HepG2 (cell line): ENCODE measurements around the gene ACTR1A. TPM values are rescaled to one million over a fixed set of nuclear protein-coding genes. Genes with fewer than 3 reads are reported as not detected.

Experiments used
- ARNT2 ChIP-seq: sonication (generic); formaldehyde crosslinking; IDR thresholded peaks from 2 replicates; pipeline ENCODE4 v1.8.0; 2022; ENCODE audit warnings: mild to moderate bottlenecking, low read depth, missing genetic modification reagents, moderate library complexity
- BHLHE40 ChIP-seq: IDR thresholded peaks from 2 replicates; pipeline ENCODE4 v1.6.1; 2011; ENCODE audit warnings: low read length, improper control_type of control experiment
- DMAP1 ChIP-seq: IDR thresholded peaks from 2 replicates; pipeline ENCODE4 v1.6.1; 2016
- FOXA1 ChIP-seq, 2 experiments: fragments of 450-650 bp in 1 of 2; sonication (generic) in 1 of 2; formaldehyde crosslinking in 1 of 2; IDR thresholded peaks; 2 replicates each; pipeline versions ENCODE4 v1.4.0 to v1.6.1; 2016 to 2020; ENCODE audit warnings: missing genetic modification reagents in 1 of 2
- HDAC1 ChIP-seq: sonication (generic); formaldehyde crosslinking; IDR thresholded peaks from 2 replicates; pipeline ENCODE4 v1.5.1; 2020; ENCODE audit warnings: mild to moderate bottlenecking, missing genetic modification reagents
- IRF2 ChIP-seq: IDR thresholded peaks from 2 replicates; pipeline ENCODE4 v1.6.1; 2018; ENCODE audit warnings: missing genetic modification reagents, missing compliant biosample characterization
- JARID2 ChIP-seq: sonication (generic); formaldehyde crosslinking; IDR thresholded peaks from 2 replicates; pipeline ENCODE4 v1.8.1; 2023; ENCODE audit warnings: missing genetic modification reagents, inconsistent platforms; ENCODE audit not compliant: insufficient replicate concordance
- KAT7 ChIP-seq: IDR thresholded peaks from 2 replicates; pipeline ENCODE4 v1.6.1; 2018; ENCODE audit warnings: borderline replicate concordance, missing compliant biosample characterization
- MATR3 ChIP-seq: sonication (generic); formaldehyde crosslinking; IDR thresholded peaks from 2 replicates; pipeline ENCODE4 v1.4.0; 2020; ENCODE audit warnings: missing genetic modification reagents
- MTERF4 ChIP-seq: sonication (generic); formaldehyde crosslinking; IDR thresholded peaks from 2 replicates; pipeline ENCODE4 v1.8.0; 2023; ENCODE audit warnings: mild to moderate bottlenecking, missing genetic modification reagents
- NFIC ChIP-seq: IDR thresholded peaks from 2 replicates; pipeline ENCODE4 v1.6.1; 2012; ENCODE audit warnings: mild to moderate bottlenecking, low read length, inconsistent platforms
- NONO ChIP-seq, 2 experiments: fragments of 450-650 bp in 1 of 2; sonication (generic) in 1 of 2; formaldehyde crosslinking in 1 of 2; IDR thresholded peaks in 1 of 2; conservative IDR thresholded peaks in 1 of 2; 2 replicates each; pipeline versions ENCODE4 v1.6.1 to v1.8.0; 2017 to 2022; ENCODE audit warnings: mild to moderate bottlenecking in 1 of 2, missing genetic modification reagents in 1 of 2, moderate library complexity in 1 of 2
- PAX8 ChIP-seq: sonication (generic); formaldehyde crosslinking; IDR thresholded peaks from 2 replicates; pipeline ENCODE4 v1.8.0; 2022; ENCODE audit warnings: mild to moderate bottlenecking, missing genetic modification reagents, borderline replicate concordance
- PCBP1 ChIP-seq: fragments of 200-400 bp; formaldehyde crosslinking; IDR thresholded peaks from 2 replicates; pipeline ENCODE4 v1.6.1; 2017; ENCODE audit warnings: mild to moderate bottlenecking, low read depth, low read length, borderline replicate concordance
- RCOR2 ChIP-seq: IDR thresholded peaks from 2 replicates; pipeline ENCODE4 v1.6.1; 2016; ENCODE audit warnings: missing biosample characterization, missing genetic modification reagents
- SMC3 ChIP-seq: IDR thresholded peaks from 2 replicates; pipeline ENCODE4 v1.6.1; 2011; ENCODE audit warnings: low read length, improper control_type of control experiment
- SRSF1 ChIP-seq: fragments of 200-400 bp; formaldehyde crosslinking; optimal IDR thresholded peaks from 2 replicates; pipeline ENCODE3; 2017; ENCODE audit warnings: mild to moderate bottlenecking, low read depth, low read length, moderate library complexity
- ZBTB20 ChIP-seq: sonication (generic); formaldehyde crosslinking; IDR thresholded peaks from 2 replicates; pipeline ENCODE4 v1.8.1; 2023; ENCODE audit warnings: missing genetic modification reagents, low read depth, mild to moderate bottlenecking, borderline replicate concordance
- ZFP82 ChIP-seq: sonication (generic); formaldehyde crosslinking; IDR thresholded peaks from 2 replicates; pipeline ENCODE4 v1.5.1; 2020; ENCODE audit warnings: mild to moderate bottlenecking, missing genetic modification reagents, borderline replicate concordance
- ZMYM2 ChIP-seq: sonication (generic); formaldehyde crosslinking; IDR thresholded peaks from 2 replicates; pipeline ENCODE4 v1.8.0; 2022; ENCODE audit warnings: mild to moderate bottlenecking, missing genetic modification reagents
- ZNF12 ChIP-seq: sonication (generic); formaldehyde crosslinking; IDR thresholded peaks from 2 replicates; pipeline ENCODE4 v1.5.0; 2020; ENCODE audit warnings: missing genetic modification reagents
- ZNF121 ChIP-seq: sonication (generic); formaldehyde crosslinking; IDR thresholded peaks from 2 replicates; pipeline ENCODE4 v1.5.0; 2020; ENCODE audit warnings: mild to moderate bottlenecking, missing genetic modification reagents
- ZNF143 ChIP-seq: sonication (generic); formaldehyde crosslinking; IDR thresholded peaks from 2 replicates; pipeline ENCODE4 v1.4.0; 2020; ENCODE audit warnings: missing genetic modification reagents
- ZZZ3 ChIP-seq: sonication (generic); formaldehyde crosslinking; IDR thresholded peaks from 2 replicates; pipeline ENCODE4 v1.4.0; 2020; ENCODE audit warnings: missing genetic modification reagents, mild to moderate bottlenecking, borderline replicate concordance
- polyA plus RNA-seq, 8 experiments: library from polyadenylated mRNA; depleted of rRNA in 3 of 8; stranded (reverse) in 7 of 8; unstranded in 1 of 8; fragments of >200 nt; fragmentation: Illumina TruSeq in 4 of 8; extraction: Trizol in 4 of 8; gene quantifications; 2 replicates each; pipeline versions ENCODE4 v1.2.1 to v1.2.3, GENCODE V29; 2011 to 2016; ENCODE audit warnings: low read depth in 4 of 8, missing spikeins in 1 of 8, mixed read lengths in 1 of 8; ENCODE audit not compliant: insufficient read depth in 1 of 8
- total RNA-seq, 5 experiments: library from RNA; depleted of rRNA; stranded (reverse); fragments of >200 nt; fragmentation: Illumina TruSeq; extraction: Trizol; gene quantifications; 2 replicates each; pipeline ENCODE4 v1.2.3, GENCODE V29; 2016; ENCODE audit warnings: low read depth in 1 of 5
- TF ChIP-seq, protein P1 (sequence below): sonication (generic); formaldehyde crosslinking; IDR thresholded peaks from 2 replicates; pipeline ENCODE4 v1.4.0; 2020; ENCODE audit warnings: missing genetic modification reagents, borderline replicate concordance
- TF ChIP-seq, protein P2 (sequence below): sonication (generic); formaldehyde crosslinking; IDR thresholded peaks from 2 replicates; pipeline ENCODE4 v1.4.0; 2020; ENCODE audit warnings: mild to moderate bottlenecking, missing genetic modification reagents
- TF ChIP-seq, protein P3 (sequence below): sonication (generic); formaldehyde crosslinking; IDR thresholded peaks from 2 replicates; pipeline ENCODE4 v1.8.0; 2022; ENCODE audit warnings: mild to moderate bottlenecking, missing genetic modification reagents; ENCODE audit not compliant: insufficient replicate concordance

The ACTR1A gene
- total and polyA plus RNA-seq, 2 of the 13 experiments (the other 11 are each of a cell fraction or from before 2014, with no cell fraction given): 59.6 to 62.8 TPM

DNA sequence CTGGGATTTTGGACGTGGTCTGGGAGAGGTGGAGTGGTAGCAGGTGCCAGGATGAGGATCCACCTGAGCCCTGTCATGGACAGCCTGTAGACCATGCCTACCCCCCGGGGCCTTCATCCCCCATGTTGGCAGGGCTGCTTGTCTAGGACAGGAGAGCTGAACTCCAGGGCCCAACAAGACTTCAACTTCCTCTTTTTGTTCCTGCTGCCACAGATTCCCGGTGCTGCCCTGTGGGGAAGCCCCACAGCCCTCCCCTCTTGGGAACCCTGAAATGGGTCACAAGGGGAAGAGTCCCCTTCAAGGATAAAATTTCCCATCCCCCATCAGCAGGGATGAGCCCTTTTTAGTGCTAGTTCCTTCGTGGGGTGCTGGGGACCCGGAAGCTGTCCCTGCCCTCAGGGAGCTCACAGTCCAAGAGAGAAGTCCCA lies 68.9 kb downstream of the ACTR1A start (continued):
- TF ChIP-seq, protein P1, sequence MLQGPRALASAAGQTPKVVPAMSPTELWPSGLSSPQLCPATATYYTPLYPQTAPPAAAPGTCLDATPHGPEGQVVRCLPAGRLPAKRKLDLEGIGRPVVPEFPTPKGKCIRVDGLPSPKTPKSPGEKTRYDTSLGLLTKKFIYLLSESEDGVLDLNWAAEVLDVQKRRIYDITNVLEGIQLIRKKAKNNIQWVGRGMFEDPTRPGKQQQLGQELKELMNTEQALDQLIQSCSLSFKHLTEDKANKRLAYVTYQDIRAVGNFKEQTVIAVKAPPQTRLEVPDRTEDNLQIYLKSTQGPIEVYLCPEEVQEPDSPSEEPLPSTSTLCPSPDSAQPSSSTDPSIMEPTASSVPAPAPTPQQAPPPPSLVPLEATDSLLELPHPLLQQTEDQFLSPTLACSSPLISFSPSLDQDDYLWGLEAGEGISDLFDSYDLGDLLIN (CRISPR knock-in tag): no peak
- no peak for TF ChIP-seq ARNT2 (CRISPR knock-in tag)
- 0 out of 2 replicates have a peak, but pooled peaks have one; percentile 11 for TF ChIP-seq NFIC
- TF ChIP-seq ZNF143 (CRISPR knock-in tag): no peak
- TF ChIP-seq ZNF12 (CRISPR knock-in tag): no peak
- no peak for TF ChIP-seq PCBP1
- 0 out of 2 replicates have a peak, but pooled peaks have one; percentile 12 for TF ChIP-seq DMAP1 (CRISPR knock-in tag)
- TF ChIP-seq ZBTB20 (CRISPR knock-in tag): no peak
- TF ChIP-seq ZMYM2 (CRISPR knock-in tag): no peak
- TF ChIP-seq NONO (IDR thresholded peaks at IDR 0.05): no peak
- no peak for TF ChIP-seq NONO (CRISPR knock-in tag; conservative IDR thresholded peaks at IDR 0.05)
- no peak for TF ChIP-seq KAT7 (CRISPR knock-in tag)
- TF ChIP-seq HDAC1 (CRISPR knock-in tag): no peak; the same call in 1 of the 2 replicates
- no peak for TF ChIP-seq ZZZ3 (CRISPR knock-in tag)
- TF ChIP-seq, protein P2, sequence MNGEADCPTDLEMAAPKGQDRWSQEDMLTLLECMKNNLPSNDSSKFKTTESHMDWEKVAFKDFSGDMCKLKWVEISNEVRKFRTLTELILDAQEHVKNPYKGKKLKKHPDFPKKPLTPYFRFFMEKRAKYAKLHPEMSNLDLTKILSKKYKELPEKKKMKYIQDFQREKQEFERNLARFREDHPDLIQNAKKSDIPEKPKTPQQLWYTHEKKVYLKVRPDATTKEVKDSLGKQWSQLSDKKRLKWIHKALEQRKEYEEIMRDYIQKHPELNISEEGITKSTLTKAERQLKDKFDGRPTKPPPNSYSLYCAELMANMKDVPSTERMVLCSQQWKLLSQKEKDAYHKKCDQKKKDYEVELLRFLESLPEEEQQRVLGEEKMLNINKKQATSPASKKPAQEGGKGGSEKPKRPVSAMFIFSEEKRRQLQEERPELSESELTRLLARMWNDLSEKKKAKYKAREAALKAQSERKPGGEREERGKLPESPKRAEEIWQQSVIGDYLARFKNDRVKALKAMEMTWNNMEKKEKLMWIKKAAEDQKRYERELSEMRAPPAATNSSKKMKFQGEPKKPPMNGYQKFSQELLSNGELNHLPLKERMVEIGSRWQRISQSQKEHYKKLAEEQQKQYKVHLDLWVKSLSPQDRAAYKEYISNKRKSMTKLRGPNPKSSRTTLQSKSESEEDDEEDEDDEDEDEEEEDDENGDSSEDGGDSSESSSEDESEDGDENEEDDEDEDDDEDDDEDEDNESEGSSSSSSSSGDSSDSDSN (CRISPR knock-in tag): no peak
- TF ChIP-seq FOXA1 (IDR thresholded peaks at IDR 0.05): no peak
- no peak for TF ChIP-seq FOXA1 (CRISPR knock-in tag; IDR thresholded peaks at IDR 0.05)
- TF ChIP-seq, protein P3, sequence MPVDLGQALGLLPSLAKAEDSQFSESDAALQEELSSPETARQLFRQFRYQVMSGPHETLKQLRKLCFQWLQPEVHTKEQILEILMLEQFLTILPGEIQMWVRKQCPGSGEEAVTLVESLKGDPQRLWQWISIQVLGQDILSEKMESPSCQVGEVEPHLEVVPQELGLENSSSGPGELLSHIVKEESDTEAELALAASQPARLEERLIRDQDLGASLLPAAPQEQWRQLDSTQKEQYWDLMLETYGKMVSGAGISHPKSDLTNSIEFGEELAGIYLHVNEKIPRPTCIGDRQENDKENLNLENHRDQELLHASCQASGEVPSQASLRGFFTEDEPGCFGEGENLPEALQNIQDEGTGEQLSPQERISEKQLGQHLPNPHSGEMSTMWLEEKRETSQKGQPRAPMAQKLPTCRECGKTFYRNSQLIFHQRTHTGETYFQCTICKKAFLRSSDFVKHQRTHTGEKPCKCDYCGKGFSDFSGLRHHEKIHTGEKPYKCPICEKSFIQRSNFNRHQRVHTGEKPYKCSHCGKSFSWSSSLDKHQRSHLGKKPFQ (CRISPR knock-in tag): peak; percentile 33
- no peak for TF ChIP-seq ZFP82 (CRISPR knock-in tag)
- no peak for TF ChIP-seq BHLHE40
- TF ChIP-seq JARID2 (CRISPR knock-in tag): no peak
- TF ChIP-seq ZNF121 (CRISPR knock-in tag): no peak
- no peak for TF ChIP-seq MATR3 (CRISPR knock-in tag)
- no peak for TF ChIP-seq RCOR2 (CRISPR knock-in tag)
- no peak for TF ChIP-seq PAX8 (CRISPR knock-in tag)
- no peak for TF ChIP-seq SMC3
- TF ChIP-seq IRF2 (CRISPR knock-in tag): no peak
- no peak for TF ChIP-seq MTERF4
- TF ChIP-seq SRSF1: no peak
